Measurements from ENCODE around the gene CDK5R1.

DNA sequence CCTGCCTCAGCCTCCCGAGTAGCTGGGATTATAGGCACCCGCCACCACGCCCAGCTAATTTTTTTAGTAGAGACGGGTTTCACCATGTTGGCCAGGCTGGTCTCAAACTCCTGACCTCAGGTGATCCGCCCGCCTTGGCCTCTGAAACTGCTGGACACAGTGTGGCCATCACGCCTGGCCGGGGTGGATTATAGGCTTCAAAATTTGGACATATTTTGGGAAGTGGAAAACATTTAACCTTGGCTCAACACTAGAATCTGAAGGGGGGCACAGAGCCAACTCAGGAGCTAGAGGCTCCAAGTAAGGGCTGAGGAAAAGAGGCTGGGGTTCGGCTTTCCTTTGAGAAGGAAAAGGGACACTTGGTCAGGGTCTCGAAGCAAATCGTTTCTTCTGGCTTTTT is 2.2 kb upstream of the CDK5R1 start:
- no peak for TF ChIP-seq EZH2 (IDR thresholded peaks at IDR 0.05; ENCODE audit: borderline replicate concordance, insufficient read depth, low read depth, low read length, poor library complexity, severe bottlenecking)
- TF ChIP-seq, protein P1, sequence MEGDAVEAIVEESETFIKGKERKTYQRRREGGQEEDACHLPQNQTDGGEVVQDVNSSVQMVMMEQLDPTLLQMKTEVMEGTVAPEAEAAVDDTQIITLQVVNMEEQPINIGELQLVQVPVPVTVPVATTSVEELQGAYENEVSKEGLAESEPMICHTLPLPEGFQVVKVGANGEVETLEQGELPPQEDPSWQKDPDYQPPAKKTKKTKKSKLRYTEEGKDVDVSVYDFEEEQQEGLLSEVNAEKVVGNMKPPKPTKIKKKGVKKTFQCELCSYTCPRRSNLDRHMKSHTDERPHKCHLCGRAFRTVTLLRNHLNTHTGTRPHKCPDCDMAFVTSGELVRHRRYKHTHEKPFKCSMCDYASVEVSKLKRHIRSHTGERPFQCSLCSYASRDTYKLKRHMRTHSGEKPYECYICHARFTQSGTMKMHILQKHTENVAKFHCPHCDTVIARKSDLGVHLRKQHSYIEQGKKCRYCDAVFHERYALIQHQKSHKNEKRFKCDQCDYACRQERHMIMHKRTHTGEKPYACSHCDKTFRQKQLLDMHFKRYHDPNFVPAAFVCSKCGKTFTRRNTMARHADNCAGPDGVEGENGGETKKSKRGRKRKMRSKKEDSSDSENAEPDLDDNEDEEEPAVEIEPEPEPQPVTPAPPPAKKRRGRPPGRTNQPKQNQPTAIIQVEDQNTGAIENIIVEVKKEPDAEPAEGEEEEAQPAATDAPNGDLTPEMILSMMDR (IDR thresholded peaks at IDR 0.05), result no peak
